Neuronal stem cell (in vitro differentiated cells): ENCODE measurements around the gene GOLGA6D. TPM values are rescaled to one million over a fixed set of nuclear protein-coding genes. Genes with fewer than 3 reads are reported as not detected.
A peak's percentile ranks its signal among the peaks of the same experiment; 100 is the strongest.
"Not testable (repeated sequence)": the region's sequence is repeated elsewhere in the genome, so short reads cannot be mapped to it uniquely, and the experiment has no call there.

Experiments used
- DNase-seq: peaks from one replicate; pipeline ENCODE4 v3.0.0-alpha.2; 2013; ENCODE audit warnings: low spot score
- H2AFZ ChIP-seq: one replicate; pipeline ENCODE4 v1.6.1; 2013; ENCODE audit warnings: mild to moderate bottlenecking, low read length, inconsistent platforms
- H2AK5ac ChIP-seq: 2 replicates; pipeline ENCODE4 v1.6.1; 2013; ENCODE audit warnings: low read depth, mild to moderate bottlenecking, inconsistent platforms, low read length, moderate library complexity, mixed read lengths
- H2BK120ac ChIP-seq: 2 replicates; pipeline ENCODE4 v1.6.1; 2013; ENCODE audit warnings: low read depth, mild to moderate bottlenecking, inconsistent platforms, low read length, moderate library complexity, mixed read lengths
- H2BK12ac ChIP-seq: one replicate; pipeline ENCODE4 v1.6.1; 2013; ENCODE audit warnings: low read length, inconsistent platforms
- H2BK15ac ChIP-seq: 2 replicates; pipeline ENCODE4 v1.6.1; 2013; ENCODE audit warnings: mild to moderate bottlenecking, low read length, inconsistent platforms, mixed read lengths
- H2BK5ac ChIP-seq: one replicate; pipeline ENCODE4 v1.6.1; 2013; ENCODE audit warnings: inconsistent platforms, mild to moderate bottlenecking, low read length, moderate library complexity
- H3K14ac ChIP-seq: one replicate; pipeline ENCODE4 v1.6.1; 2013; ENCODE audit warnings: low read length, inconsistent platforms
- H3K18ac ChIP-seq: 2 replicates; pipeline ENCODE4 v1.6.1; 2013; ENCODE audit warnings: low read length, inconsistent platforms
- H3K23ac ChIP-seq: 2 replicates; pipeline ENCODE4 v1.6.1; 2013; ENCODE audit warnings: low read depth, mild to moderate bottlenecking, mixed read lengths, low read length, inconsistent platforms; ENCODE audit not compliant: poor library complexity
- H3K27ac ChIP-seq: replicated peaks from 3 replicates; pipeline ENCODE4 v1.5.1; 2013; ENCODE audit warnings: low read length, inconsistent platforms
- H3K27me3 ChIP-seq, 3 experiments: 2 replicates each; pipeline ENCODE4 v1.6.1; 2013; ENCODE audit warnings: low read length in 3 of 3, mild to moderate bottlenecking in 2 of 3, inconsistent platforms in 1 of 3, low read depth in 1 of 3, mixed read lengths in 1 of 3, moderate library complexity in 1 of 3; ENCODE audit not compliant: control insufficient read depth in 3 of 3, insufficient read depth in 3 of 3
- H3K36me3 ChIP-seq, 2 donors: replicated peaks in 1 of 2; 2 replicates each; pipeline ENCODE4 v1.6.1; 2013; ENCODE audit warnings: low read length in 2 of 2; ENCODE audit not compliant: control insufficient read depth in 2 of 2, insufficient read depth in 2 of 2
- H3K4ac ChIP-seq: 2 replicates; pipeline ENCODE4 v1.6.1; 2013; ENCODE audit warnings: inconsistent platforms, mild to moderate bottlenecking, low read length, moderate library complexity
- H3K4me1 ChIP-seq, 2 donors: 1 replicate in 1 of 2; 2 replicates in 1 of 2; pipeline ENCODE4 v1.6.1; 2013; ENCODE audit warnings: low read length in 2 of 2, low read depth in 1 of 2; ENCODE audit not compliant: control insufficient read depth in 2 of 2, insufficient read depth in 1 of 2
- H3K4me2 ChIP-seq: one replicate; pipeline ENCODE4 v1.6.1; 2013; ENCODE audit warnings: mild to moderate bottlenecking, low read length, inconsistent platforms; ENCODE audit not compliant: insufficient read depth, poor library complexity, severe bottlenecking
- H3K4me3 ChIP-seq, 2 donors: 2 replicates each; pipeline ENCODE4 v1.5.1; 2013; ENCODE audit warnings: low read length in 2 of 2, mild to moderate bottlenecking in 2 of 2, inconsistent platforms in 1 of 2, moderate library complexity in 1 of 2
- H3K79me1 ChIP-seq: one replicate; pipeline ENCODE4 v1.6.1; 2013; ENCODE audit warnings: low read depth, mild to moderate bottlenecking, inconsistent platforms, low read length, moderate library complexity
- H3K9ac ChIP-seq: one replicate; pipeline ENCODE4 v1.6.1; 2013; ENCODE audit warnings: mild to moderate bottlenecking, low read depth, low read length, inconsistent platforms; ENCODE audit not compliant: poor library complexity
- H3K9me3 ChIP-seq, 2 donors: replicated peaks in 1 of 2; 2 replicates each; pipeline versions ENCODE3 to v1.6.1; 2013; ENCODE audit warnings: low read length in 2 of 2, mild to moderate bottlenecking in 2 of 2, inconsistent platforms in 1 of 2, low read depth in 1 of 2, mixed read lengths in 1 of 2, moderate library complexity in 1 of 2; ENCODE audit not compliant: control insufficient read depth in 2 of 2, insufficient read depth in 1 of 2
- H4K8ac ChIP-seq: one replicate; pipeline ENCODE4 v1.6.1; 2013; ENCODE audit warnings: low read depth, mild to moderate bottlenecking, inconsistent platforms, low read length, moderate library complexity
- H4K91ac ChIP-seq: one replicate; pipeline ENCODE4 v1.6.1; 2013; ENCODE audit warnings: low read length, low read depth, mild to moderate bottlenecking, inconsistent platforms; ENCODE audit not compliant: poor library complexity
- WGBS, 2 donors: extraction: QIAGEN DNeasy Blood & Tissue Kit; methylation state at CpG; one replicate each; pipeline ENCODE4 v1.1.7; 2013; ENCODE audit warnings: missing lambda C conversion rate in 2 of 2, mixed read lengths in 1 of 2; ENCODE audit not compliant: insufficient read length in 2 of 2, insufficient replicate concordance in 1 of 2; ENCODE audit errors: extremely low coverage in 2 of 2; 5-methylcytosine and 5-hydroxymethylcytosine counted together
- polyA plus RNA-seq, 2 experiments: library from polyadenylated mRNA; stranded (reverse); fragments of 200-250 nt; gene quantifications; one replicate each; pipeline ENCODE4 v1.2.3, GENCODE V29; 2013

The GOLGA6D gene
- 0.04 TPM for polyA plus RNA-seq (2013, experiment 1 of 2)
- polyA plus RNA-seq (2013, experiment 2 of 2), result 0.03 TPM

GRCh38 chr15:75282572-75282971 is at the start of gene GOLGA6D:
Gene GOLGA6D (plus strand): TSS chr15:75282835. CDS start chr15:75282876, 41 bp downstream.
- H3K18ac ChIP-seq, H2AK5ac ChIP-seq, H3K27ac ChIP-seq, H2BK120ac ChIP-seq, H3K23ac ChIP-seq, H2AFZ ChIP-seq, DNase-seq, H3K79me1 ChIP-seq, H4K8ac ChIP-seq, H4K91ac ChIP-seq, H3K4me1 ChIP-seq, H2BK5ac ChIP-seq, H3K4ac ChIP-seq, H3K27me3 ChIP-seq, H2BK15ac ChIP-seq, H3K36me3 ChIP-seq, H3K9ac ChIP-seq, H3K4me3 ChIP-seq, H2BK12ac ChIP-seq, H3K9me3 ChIP-seq, H3K14ac ChIP-seq, H3K4me2 ChIP-seq: not testable (repeated sequence)
- WGBS, 2 donors, result no CpG with 5 or more reads among the region's 7 CpGs

GRCh38 chr15:75233504-75234190 is 49.0 kb upstream of the GOLGA6D start:
- Histone ChIP-seq H2AFZ (no peak overlapping the region), H2BK120ac (no peak overlapping the region), H3K14ac (no peak overlapping the region), H3K9ac (no peak overlapping the region), H3K4me1 (peaks cover 5 to 6% of the 10 kb centered on the region in 2 donors), H3K9me3 (peaks cover 0 to 2% of the 10 kb centered on the region in 2 donors), H3K4me2 (no peak overlapping the region), H2BK5ac (no peak overlapping the region), H2BK12ac (no peak overlapping the region), H3K27me3 (peaks cover 0 to 30% (median 0%) of the 10 kb centered on the region in 3 experiments), H3K23ac (peak overlapping the region; percentile 3), H3K4me3 (no peak overlapping the region), H2AK5ac (peak overlapping the region; percentile 81), H4K8ac (no peak overlapping the region), H3K36me3 (no peaks in the 10 kb centered on the region), H3K27ac (no peak overlapping the region), H3K18ac (peak overlapping the region; percentile 69), H2BK15ac (no peak overlapping the region), H3K79me1 (peaks cover 3% of the 10 kb centered on the region), H3K4ac (no peak overlapping the region), H4K91ac (no peak overlapping the region)
- DNase-seq, result no peak
- WGBS, 2 donors, result no CpG with 5 or more reads among the region's 14 CpGs

- H2AFZ ChIP-seq, result no peak overlapping the region
- H3K18ac ChIP-seq, result peak overlapping the region; percentile 52
- H2BK5ac ChIP-seq, result no peak overlapping the region
- H3K4me1 ChIP-seq, result peaks cover 5 to 6% of the 10 kb centered on the region in 2 donors
- H3K23ac ChIP-seq, result peak overlapping the region; percentile 3
- no peak overlapping the region for H3K4me2 ChIP-seq
- H3K27ac ChIP-seq, result no peak overlapping the region
- H4K8ac ChIP-seq, result no peak overlapping the region
- H2BK15ac ChIP-seq, result no peak overlapping the region
- no peak overlapping the region for H3K9ac ChIP-seq
- H3K4me3 ChIP-seq, result no peak overlapping the region
- no peak overlapping the region for H4K91ac ChIP-seq
- H2BK12ac ChIP-seq, result no peak overlapping the region
- H2AK5ac ChIP-seq, result peak overlapping the region; percentile 81
- peaks cover 0 to 30% (median 0%) of the 10 kb centered on the region in 3 experiments for H3K27me3 ChIP-seq
- H2BK120ac ChIP-seq, result no peak overlapping the region
- no peak for DNase-seq
- peaks cover 3% of the 10 kb centered on the region for H3K79me1 ChIP-seq
- no peak overlapping the region for H3K14ac ChIP-seq
- WGBS, 2 donors, result no CpG with 5 or more reads among the region's 5 CpGs
- peaks cover 0 to 2% of the 10 kb centered on the region in 2 donors for H3K9me3 ChIP-seq
- no peak overlapping the region for H3K4ac ChIP-seq
- no peaks in the 10 kb centered on the region for H3K36me3 ChIP-seq
Observed at GRCh38 chr15:75234191-75234810, 48.3 kb upstream of the GOLGA6D start.

GRCh38 chr15:75235051-75235673 is 47.5 kb upstream of the GOLGA6D start:
- no peak overlapping the region for H2BK15ac ChIP-seq

More at GRCh38 chr15:75235051-75235673, 47.5 kb upstream of the GOLGA6D start:
- Histone ChIP-seq H3K36me3 (no peaks in the 10 kb centered on the region), H2BK12ac (no peak overlapping the region), H3K27me3 (peaks cover 0 to 30% (median 0%) of the 10 kb centered on the region in 3 experiments), H3K27ac (no peak overlapping the region), H3K4me1 (peaks cover 5 to 6% of the 10 kb centered on the region in 2 donors), H2AFZ (no peak overlapping the region), H2BK5ac (no peak overlapping the region), H3K79me1 (peaks cover 3% of the 10 kb centered on the region), H3K4ac (no peak overlapping the region), H3K9ac (no peak overlapping the region), H3K4me2 (no peak overlapping the region), H3K14ac (peak overlapping the region; percentile 47), H3K23ac (peak overlapping the region; percentile 28), H3K18ac (peak overlapping the region; percentile 82), H2BK120ac (no peak overlapping the region), H3K9me3 (peaks cover 0 to 2% of the 10 kb centered on the region in 2 donors), H3K4me3 (no peak overlapping the region), H2AK5ac (no peak overlapping the region), H4K8ac (no peak overlapping the region), H4K91ac (no peak overlapping the region)
- WGBS, 2 donors, result no CpG with 5 or more reads among the region's 10 CpGs
- DNase-seq, result no peak
